ENCODE measurements around the gene EVI2B. TPM values are rescaled to one million over a fixed set of nuclear protein-coding genes. Genes with fewer than 3 reads are reported as not detected.
"Not testable (repeated sequence)": the region's sequence is repeated elsewhere in the genome, so short reads cannot be mapped to it uniquely, and the experiment has no call there.

EVI2B gene, protein sequence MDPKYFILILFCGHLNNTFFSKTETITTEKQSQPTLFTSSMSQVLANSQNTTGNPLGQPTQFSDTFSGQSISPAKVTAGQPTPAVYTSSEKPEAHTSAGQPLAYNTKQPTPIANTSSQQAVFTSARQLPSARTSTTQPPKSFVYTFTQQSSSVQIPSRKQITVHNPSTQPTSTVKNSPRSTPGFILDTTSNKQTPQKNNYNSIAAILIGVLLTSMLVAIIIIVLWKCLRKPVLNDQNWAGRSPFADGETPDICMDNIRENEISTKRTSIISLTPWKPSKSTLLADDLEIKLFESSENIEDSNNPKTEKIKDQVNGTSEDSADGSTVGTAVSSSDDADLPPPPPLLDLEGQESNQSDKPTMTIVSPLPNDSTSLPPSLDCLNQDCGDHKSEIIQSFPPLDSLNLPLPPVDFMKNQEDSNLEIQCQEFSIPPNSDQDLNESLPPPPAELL
- 10 to 100 TPM; 13.5 to 36.9 (median 29.6) TPM for total RNA-seq

DNA sequence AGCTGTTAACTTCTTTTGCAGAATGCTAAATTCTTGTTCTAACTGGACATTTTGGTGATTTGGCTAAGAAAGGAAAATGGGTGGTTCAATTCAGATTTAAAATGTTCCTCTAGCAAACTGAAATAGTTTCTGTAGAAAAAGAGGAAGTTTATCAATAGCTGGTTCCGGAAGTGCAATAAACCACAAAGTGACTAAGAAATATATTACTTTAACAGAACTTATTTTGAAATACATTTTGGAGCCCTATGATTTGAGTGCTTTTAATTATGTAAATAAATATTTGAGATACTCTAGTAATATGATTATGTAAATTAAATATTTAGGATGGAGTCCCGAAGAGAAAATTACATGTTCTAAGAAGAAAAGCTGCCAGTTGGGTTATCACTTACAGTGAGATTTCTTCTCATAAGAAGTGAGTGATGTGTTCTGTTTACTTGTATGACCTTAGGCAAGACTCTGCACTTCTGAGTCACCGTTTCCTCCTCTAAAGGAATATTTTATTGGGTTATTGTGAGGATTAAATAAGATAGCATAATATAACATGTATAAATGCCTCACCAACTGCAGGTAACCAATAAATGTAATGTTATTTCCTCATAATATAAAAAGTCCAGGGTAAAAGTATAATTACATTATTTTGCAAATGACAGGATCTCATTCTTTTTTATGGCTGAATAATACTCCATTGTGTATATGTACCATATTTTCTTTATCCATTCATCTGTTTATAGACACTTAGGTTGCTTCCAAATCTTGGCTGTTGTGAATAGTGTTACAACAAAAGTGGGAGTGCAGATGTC is at the start of gene EVI2B:
Gene EVI2B, minus strand, starts transcription at position 73 of the 800 bp plus-strand sequence. CDS start 8,445 bp downstream, outside the sequence.
- TF ChIP-seq, protein P1, sequence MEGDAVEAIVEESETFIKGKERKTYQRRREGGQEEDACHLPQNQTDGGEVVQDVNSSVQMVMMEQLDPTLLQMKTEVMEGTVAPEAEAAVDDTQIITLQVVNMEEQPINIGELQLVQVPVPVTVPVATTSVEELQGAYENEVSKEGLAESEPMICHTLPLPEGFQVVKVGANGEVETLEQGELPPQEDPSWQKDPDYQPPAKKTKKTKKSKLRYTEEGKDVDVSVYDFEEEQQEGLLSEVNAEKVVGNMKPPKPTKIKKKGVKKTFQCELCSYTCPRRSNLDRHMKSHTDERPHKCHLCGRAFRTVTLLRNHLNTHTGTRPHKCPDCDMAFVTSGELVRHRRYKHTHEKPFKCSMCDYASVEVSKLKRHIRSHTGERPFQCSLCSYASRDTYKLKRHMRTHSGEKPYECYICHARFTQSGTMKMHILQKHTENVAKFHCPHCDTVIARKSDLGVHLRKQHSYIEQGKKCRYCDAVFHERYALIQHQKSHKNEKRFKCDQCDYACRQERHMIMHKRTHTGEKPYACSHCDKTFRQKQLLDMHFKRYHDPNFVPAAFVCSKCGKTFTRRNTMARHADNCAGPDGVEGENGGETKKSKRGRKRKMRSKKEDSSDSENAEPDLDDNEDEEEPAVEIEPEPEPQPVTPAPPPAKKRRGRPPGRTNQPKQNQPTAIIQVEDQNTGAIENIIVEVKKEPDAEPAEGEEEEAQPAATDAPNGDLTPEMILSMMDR (IDR thresholded peaks at IDR 0.05) = no peak
- ATAC-seq (ENCODE audit: low FRiP score) = no peak

GRCh38 chr17:31357839-31358394 is 44.1 kb upstream of the EVI2B start:
- no peak for ATAC-seq (ENCODE audit: low FRiP score)
- TF ChIP-seq, protein P1 (IDR thresholded peaks at IDR 0.05) = no peak
- no peak for DNase-seq (ENCODE audit: low spot score)

More for the DNA sequence above, at the start of gene EVI2B:
- no peak for DNase-seq (ENCODE audit: low spot score)

DNA sequence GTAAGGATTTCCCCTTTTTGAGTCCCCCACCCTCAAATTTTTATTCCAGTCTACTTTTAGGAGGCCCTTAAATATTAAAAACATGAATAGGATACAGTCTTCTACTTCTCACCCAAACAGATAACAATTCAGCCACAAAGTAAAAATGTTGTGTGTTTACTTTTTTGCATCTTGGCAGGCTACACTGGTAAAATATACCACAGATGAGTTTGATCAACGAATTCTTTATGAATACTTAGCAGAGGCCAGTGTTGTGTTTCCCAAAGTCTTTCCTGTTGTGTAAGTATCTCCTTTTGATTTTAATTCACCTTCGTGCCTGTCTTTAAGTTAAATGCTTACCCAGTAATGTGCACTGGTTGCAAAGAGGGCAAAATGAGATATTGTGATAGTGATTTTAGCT is 43.2 kb upstream of the EVI2B start:
- ATAC-seq (ENCODE audit: low FRiP score) (no peak), DNase-seq (ENCODE audit: low spot score) (no peak)
- TF ChIP-seq, protein P1 (IDR thresholded peaks at IDR 0.05) = no peak

DNA sequence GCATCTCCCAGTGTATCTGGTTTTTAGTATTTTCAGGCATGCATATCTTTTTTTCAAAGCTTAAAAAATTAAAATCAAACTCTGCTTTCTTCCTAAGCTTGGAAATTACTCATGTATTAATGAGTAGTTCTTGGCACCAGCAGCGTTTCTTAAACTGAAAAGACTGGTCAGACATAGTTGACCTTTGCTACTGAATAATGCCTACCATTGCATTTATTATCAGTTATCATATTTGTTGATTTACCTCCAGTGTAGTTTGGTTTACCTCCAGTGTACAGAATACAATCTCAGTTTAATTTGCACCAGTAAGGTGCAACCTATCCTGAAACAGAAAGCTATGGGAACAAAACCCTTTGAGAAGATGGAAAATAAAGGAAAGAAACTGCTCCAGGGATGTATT is 42.1 kb upstream of the EVI2B start:
- no peak for ATAC-seq (ENCODE audit: low FRiP score)
- DNase-seq (ENCODE audit: low spot score) = no peak

GRCh38 chr17:31349454-31349853 is 35.6 kb upstream of the EVI2B start:
- ATAC-seq (ENCODE audit: low FRiP score) = no peak
- TF ChIP-seq, protein P1 (IDR thresholded peaks at IDR 0.05) = no peak
- no peak for DNase-seq (ENCODE audit: low spot score)

More for the DNA sequence above, 42.1 kb upstream of the EVI2B start:
- TF ChIP-seq, protein P1 (IDR thresholded peaks at IDR 0.05) = no peak

GRCh38 chr17:31345191-31345747 is 31.4 kb upstream of the EVI2B start:
- not testable (repeated sequence) for ATAC-seq (ENCODE audit: low FRiP score); DNase-seq (ENCODE audit: low spot score)
